SK-MEL-5 (cell line): Measurements from ENCODE around the gene DIDO1. TPM values are rescaled to one million over a fixed set of nuclear protein-coding genes. Genes with fewer than 3 reads are reported as not detected.
"Not testable (repeated sequence)": the region's sequence is repeated elsewhere in the genome, so short reads cannot be mapped to it uniquely, and the experiment has no call there.

Source experiments
- DNase-seq: peaks from one replicate; pipeline ENCODE4 v3.0.0-alpha.2; 2016; ENCODE audit warnings: low read depth, low spot score
- in situ Hi-C: cut with HindIII; loops from 2 replicates; pipeline ENCODE4 v1.10.0; 2016; ENCODE audit warnings: low sequenced_read_pairs, high pct_unique_total_duplicates, low pct_unique_long_range_greater_than_20kb
- total RNA-seq: library from RNA; depleted of rRNA; stranded (reverse); fragments of >200 nt; shearing (Covaris generic); gene quantifications from 2 replicates; pipeline ENCODE4 v1.2.3, GENCODE V29; 2014

DIDO1 gene
- total RNA-seq, 1 experiment from 2014 or later, result 26.4 TPM

DNA sequence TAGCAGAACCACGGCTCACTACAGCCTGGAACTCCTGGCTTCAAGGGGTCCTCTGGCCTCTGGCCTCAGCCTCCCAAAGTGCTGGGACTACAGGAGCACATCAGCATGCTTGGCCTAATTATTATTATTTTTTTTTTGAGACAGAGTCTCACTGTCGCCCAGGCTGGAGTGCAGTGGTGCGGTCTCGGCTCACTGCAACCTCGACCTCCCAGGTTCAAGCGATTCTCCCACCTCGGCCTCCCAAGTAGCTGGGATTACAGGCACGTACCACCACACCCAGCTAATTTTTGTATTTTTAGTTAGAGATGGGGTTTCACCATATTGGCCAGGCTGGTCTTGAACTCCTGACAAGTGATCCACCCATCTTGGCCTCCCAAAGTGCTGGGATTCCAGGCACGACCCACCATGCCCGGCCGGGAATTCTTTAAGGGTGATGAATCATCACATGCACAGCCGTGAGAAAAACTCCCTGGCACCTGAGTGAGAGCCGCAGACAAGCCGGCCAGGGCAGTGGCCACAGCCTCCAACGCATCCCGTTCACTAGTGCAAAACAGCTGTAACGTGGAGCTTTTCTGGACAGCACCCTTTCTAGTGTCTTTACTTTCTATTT is 3.1 kb downstream of the DIDO1 start:
- peak; percentile 56 for DNase-seq
- in situ Hi-C loops, result not testable (repeated sequence)

DNA sequence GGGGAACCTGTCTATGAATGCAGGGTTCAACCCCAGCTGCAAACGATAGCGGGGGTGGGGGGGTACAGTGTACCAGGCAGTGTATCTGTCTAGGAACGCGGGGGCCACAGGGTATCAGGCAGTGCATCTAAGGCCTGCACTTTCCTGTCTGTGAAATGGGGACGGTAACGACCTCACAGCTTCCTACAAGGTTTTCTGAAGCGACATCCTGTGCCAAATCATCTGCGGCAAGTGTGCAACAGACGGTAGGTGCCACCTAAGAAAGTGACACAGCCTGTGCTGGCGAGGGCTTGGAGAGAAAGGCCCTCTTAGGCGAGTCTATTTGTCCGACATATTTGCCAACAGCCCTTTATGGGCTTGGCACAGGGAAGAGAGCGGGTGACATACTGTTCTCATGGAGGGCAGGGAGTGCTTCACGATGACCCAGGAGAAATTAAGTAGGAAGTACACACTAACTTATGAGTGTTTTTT is 3.8 kb downstream of the DIDO1 start:
- in situ Hi-C loops, result no loop called here
- no peak for DNase-seq

DNA sequence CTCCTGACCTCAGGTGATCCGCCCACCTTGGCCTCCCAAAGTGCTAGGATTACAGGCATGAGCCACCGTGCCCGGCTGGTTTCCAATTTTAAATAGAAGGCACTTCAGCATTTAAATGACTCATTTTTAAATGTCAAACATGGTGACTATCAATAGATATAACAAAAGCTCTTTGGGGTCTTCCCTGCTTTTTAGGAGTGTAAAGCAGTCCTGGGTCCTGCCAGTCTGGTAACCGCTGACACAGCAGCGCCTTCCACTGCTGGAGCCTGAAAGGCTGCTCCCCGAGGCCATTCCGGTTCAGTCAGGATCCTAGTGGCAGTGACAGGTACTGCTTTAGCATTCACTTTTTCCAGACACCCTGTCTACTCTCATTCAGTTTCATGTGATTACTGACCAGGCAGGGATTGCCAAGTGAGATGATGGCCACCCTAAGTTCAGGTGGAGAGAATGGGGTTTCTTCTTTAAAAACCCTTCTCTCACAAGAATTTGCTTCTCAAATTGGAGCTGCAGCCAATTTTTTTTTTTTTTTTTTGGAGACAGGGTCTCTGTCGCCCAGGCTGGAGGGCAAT is 5.1 kb downstream of the DIDO1 start:
- in situ Hi-C loops, result no loop called here
- peak; percentile 87 for DNase-seq

DNA sequence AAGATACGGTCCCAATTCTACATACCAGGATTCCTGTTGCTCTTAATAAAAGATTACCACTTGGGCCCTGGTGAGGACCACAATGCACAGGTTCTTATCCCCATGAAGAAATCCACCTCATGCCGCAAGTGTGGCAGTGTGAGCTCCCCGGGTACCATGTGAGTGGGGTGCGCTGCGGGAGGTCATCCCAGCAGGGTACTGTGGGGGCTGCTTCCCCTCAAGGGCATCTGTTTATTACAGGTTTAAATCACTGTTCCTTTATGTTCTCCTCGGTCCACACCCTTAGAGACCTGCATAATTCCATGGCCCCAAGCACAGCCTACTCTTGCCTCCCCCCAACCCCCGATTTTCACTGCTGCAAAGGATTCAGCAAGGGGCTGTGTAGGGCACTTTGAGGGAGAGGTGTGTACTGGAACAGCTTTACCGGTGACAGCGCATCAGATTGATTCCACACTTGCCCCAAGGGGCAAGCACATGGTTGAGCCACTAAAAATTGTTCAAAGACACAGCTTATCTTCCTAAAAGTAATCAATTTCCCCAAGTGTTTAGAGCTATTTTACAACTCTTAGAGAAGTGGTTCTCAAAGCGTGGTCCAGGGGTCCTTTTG is 6.2 kb downstream of the DIDO1 start:
- in situ Hi-C loops, result no loop called here
- DNase-seq, result no peak

DNA sequence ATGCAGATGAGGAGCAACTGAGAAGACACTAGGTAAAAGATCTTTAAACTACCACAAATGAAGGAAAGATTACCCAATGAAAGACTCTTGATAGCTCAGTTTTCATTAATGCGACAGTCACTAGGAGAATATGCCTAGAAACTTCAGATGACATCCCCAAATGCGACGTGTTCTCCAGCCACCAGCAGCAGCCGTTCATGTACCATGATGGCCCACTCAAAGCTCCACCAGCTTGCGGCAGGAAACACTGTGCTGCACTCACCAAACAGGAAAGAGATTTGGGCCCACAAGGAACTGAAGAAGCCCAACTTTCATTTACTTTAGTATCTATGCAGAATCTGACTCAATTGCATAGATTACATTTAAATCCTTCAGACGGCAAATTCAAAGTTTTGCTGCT is 7.5 kb downstream of the DIDO1 start:
- no peak for DNase-seq
- in situ Hi-C loops, result no loop called here

DNA sequence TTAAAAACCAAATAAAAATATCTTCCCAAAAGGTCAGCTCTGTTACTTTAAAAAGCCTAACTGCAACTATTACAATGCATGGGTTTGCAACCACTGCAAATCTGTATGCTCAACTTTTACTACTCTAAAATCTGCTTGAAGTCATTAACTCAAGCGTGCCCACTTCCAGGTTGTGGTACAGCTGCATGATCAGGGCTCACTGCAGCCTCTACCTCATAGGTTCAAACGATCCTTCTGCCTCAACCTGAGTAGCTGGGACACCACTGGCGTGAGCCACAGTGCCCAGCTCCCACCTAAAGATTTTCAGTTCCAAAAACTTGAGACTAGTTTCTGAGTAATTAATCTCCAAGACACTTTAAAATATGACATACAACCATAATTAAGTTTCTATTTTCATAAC is 8.2 kb downstream of the DIDO1 start:
- DNase-seq, result no peak
- in situ Hi-C loops, result no loop called here

DNA sequence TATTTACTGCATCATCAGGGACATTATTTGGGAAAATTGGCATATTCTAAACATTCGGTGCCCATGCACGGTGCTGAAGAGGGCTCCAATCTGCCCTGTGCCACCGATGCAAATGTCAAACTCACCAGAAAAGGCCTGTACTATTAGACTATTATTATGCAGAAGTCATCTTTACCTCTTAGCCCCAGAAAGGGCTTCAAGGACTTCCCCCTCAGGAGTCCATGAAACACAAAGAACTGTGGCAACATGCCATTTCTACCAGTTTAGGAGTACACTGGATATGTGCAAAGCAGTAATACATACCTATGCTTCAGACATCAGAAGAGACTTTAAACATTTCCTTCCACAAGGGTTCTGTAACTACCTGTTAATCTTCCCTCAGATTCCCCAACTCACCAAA is 8.6 kb downstream of the DIDO1 start:
- DNase-seq, result no peak
- in situ Hi-C loops, result no loop called here

DNA sequence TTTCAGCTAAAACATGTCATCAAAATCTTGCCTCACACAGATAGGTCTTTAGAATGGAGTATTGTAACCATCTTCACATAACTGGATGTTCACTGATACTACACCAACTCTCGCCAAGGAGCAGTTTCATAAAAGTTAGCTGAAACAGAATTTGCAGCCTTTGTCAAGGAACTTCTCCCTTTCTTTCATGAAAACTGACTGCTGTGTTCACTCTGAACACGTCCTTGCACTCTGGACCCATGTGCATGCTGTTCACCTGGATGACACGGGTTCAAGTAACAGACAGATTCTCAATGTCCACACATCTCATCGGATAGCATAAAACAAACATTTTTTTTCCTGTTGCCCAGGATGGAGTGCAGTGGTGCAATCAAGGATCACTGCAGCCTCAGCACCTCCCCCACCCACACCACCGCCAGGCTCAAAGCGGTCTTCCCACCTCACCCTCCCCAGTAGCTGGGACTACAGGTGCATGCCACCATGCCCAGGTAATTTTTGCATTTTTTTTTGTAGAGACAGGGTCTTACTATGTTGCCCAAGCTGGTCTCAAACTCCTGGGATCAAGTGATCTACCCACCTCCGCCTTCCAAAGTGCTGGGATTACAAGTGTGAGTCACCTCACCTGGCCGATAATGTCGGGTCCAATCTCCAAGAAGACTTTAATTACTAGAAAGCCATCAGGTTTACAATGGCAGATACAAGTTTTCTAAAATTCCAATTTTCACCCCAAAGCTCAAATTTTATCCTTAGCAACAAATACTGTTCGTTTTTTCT is 9.4 kb downstream of the DIDO1 start:
- in situ Hi-C loops, result no loop called here
- no peak for DNase-seq

DNA sequence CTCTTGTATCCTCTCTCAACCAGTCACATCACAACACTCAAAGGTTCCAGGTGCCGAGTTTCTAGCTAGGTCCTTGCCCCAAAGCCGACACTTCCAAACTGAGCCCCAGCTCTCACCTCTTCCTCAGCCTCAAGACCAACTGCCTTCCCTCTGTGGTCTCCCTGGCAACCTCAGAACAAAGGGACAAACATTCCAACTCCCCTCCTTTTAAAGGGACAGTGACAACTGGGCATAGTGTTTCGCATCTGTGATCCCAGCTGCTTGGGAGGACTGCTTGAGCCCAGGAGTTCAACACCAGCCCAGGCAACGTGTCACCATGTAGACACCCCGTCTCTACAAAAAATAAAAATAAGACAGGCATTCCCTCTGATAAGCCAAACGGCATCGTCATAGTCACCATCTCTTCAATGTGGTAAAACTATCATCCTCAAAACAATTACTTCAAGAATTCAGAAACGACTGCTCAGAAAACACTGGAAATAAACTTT is 11.3 kb downstream of the DIDO1 start:
- in situ Hi-C loops, result no loop called here
- DNase-seq, result peak; percentile 61

DNA sequence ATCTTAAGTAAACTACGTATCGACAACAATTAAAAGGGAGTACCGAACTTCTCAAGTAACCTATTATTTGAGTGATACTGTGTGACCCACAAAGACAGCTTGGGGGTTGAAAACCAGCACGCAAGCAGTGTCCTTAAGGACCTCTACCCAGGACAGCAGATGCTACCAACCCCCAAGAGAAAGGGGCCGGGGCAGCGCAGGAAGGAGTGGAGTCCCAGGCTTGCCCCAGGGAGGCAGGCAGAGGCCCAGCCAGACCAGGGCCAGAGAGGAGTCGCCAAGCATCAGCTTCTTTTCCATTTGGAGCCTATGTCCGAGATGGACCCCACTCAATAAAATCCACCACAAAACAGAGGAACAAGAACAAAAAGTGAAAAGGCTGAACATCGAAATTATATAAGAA is 11.9 kb downstream of the DIDO1 start:
- in situ Hi-C loops, result no loop called here
- DNase-seq, result no peak

DNA sequence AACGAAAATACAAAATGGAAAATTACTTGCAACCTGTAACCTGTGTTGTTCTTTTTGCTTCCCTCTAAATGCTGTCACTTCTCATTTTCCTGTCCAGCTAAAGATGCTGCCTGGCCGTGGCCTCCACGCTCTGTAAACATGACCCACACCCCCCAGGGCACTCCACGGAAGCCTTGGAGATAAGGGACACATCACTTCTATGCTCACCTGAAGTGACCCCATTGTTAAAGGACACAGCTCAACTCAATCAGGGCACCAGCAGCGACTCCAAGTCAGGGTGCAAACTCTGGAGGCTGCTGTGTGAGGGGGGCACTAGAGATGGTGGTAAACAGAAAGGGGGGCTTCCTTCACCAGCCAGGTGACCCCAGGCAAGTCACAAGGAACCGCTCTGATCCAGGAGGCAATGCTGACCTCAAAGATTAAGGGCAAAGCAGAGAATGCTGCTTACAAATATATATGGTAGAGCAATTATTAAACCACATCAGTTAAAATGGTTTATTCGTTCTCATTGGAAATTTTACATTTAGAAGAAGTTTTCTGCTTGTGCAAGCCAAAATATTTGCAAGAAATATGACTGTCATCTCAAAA is 13.2 kb downstream of the DIDO1 start:
- in situ Hi-C loops, result no loop called here
- no peak for DNase-seq

DNA sequence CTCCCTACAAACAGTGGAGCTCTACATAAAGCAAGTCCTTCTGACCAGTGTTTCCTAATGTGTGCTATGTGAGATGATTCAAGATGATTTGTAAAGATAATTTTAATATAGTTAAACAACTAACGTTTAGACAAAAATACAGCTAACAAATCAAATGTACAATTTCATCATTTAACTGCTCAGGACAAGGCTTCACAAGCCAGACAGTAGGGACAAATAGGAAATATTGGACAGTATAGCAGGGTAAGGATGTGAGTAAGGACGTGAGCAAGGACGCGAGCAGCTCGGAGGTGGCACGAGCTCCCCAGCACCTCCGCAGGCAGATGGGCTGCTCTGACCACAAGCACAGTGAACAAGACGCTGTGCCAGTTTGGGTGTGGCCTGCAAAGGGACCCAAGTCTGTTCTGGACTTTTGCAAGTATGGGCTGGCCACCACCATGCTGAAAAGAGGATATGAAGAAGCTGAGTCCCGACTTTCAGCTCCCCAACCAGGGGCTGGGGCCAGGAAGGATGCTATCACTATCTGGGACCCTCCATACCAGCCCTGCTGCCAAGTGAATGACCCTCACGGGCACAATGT is 14.5 kb downstream of the DIDO1 start:
- in situ Hi-C loops, result no loop called here
- DNase-seq, result no peak

DNA sequence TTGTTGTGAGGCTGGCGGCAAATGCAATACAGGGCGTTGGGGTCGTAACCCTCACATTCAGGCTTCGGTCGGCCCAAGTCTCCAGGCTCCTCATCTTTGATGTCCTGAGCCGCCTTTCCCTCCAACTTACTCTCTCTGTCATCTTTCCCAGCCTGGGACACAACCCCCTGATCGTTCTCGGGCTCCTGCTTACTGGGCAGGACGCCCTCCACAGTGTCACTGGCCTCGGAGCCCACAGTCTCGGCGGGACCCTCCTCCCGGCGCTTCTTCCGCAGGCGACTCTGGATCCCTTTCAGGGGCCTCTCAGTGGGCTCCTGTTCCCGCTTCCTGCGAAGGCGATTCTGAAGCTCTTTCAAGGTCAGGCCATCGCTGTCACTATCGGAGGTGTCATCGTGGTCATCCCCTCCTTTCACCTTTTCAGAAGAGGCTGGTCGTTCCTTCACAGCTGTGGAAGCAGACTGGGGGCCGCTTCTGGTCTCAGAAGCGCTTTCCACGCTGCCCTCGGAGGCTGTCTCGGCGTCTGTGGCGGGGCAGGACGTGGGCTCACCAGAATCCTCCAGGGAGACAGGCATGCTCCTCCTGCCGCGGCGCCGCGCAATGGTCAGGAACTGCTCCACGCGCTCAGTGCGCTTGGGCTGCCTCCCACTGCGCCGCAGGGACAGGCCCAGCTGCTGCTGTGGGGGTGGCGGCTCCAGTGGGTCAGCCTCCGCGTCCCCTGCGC is 15.4 kb downstream of the DIDO1 start:
- DNase-seq, result no peak
- in situ Hi-C loops, result no loop called here

DNA sequence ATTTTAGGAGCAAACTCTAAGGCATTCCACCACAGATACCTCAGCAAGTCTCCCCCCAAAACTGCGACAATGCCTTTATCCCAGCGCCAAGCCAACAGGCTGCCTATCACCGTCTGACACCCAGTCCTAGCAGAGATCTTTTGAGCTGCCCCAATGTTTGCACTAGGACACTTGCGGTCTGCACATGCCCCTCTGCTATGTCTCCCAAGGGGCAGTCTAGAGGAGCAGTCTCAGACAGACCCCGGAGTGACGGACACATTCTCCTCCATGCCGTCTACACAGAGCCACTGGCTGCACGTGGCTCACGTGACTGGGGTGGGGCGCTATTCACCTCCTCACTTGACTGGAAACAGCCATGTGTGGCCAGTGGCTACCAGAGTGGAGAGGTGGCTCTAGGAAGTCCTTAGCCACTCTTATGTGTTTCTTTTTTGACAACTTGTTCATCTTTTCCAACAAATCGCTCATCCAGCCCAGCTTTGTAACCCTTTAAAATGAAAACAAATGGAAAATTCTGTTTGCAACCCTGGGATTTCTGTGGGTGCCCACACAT is 16.0 kb downstream of the DIDO1 start:
- DNase-seq, result no peak
- in situ Hi-C loops, result no loop called here

DNA sequence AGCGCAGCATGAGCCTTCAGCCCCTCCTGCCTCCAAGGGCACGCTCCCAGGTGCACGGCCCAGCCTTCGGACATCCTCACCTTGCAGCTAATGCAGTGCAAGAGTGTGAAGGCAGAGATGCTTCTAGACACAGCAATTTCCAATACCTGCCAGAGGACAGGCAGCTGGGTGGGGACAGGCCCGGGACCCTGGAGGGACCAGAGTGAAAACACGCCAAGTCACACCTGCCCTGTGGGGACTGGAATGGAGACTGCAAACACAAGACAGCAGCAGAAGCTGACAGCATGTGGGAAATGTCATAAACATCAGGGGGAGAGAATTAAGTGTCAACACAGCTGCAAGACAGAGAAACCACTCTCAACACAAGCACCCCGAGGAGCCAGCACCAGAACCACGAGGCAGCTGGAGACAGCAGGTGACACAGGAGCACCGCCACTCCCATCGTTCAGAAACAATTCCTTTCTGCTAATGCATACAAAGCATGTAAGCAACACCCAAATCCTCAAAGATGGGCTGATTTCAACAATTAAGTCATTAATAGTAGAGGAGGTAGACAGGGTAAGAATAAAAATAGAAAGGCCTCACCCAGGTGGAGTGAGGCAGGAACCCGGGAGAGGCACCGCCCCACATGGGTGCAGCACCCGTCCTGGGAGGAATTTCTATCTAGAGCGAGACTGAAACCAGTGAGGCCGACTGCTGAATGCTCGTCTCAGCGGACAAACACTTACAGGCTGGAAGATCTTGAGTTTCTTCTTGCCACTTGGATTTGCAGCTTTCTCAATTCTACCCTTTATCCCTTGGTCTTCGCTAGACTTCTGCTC is 17.1 kb downstream of the DIDO1 start:
- in situ Hi-C loops, result no loop called here

More for the DNA sequence above, 17.1 kb downstream of the DIDO1 start:
- DNase-seq, result no peak
